Activated T-cell treated with anti-CD3 and anti-CD28 coated beads, Interleukin-2, amount 50 U/mL, for 72 hours (primary cell): ENCODE data around the gene WNT7B. TPM values are rescaled to one million over a fixed set of nuclear protein-coding genes. Genes with fewer than 3 reads are reported as not detected.
A peak's percentile ranks its signal among the peaks of the same experiment; 100 is the strongest.

Experiments
- ATAC-seq, 2 donors: fragments of 150-1000 bp; cut with Tn5 transposase; replicated peaks in 1 of 2; 2 replicates each; pipeline ENCODE4 v1.10.0; 2021; ENCODE audit warnings: moderate library complexity in 2 of 2, mild to moderate bottlenecking in 1 of 2
- DNase-seq, 2 donors: peaks; one replicate each; pipeline ENCODE4 v3.0.0; 2021 to 2022; ENCODE audit warnings: mixed read lengths in 1 of 2
- H3K27ac Mint-ChIP-seq: one replicate; pipeline ENCODE4 v1.8.0; 2022; ENCODE audit warnings: mild to moderate bottlenecking, moderate library complexity, mixed read lengths
- H3K27me3 Mint-ChIP-seq: one replicate; pipeline ENCODE4 v1.8.0; 2022; ENCODE audit warnings: low read depth, mixed read lengths
- H3K36me3 Mint-ChIP-seq, 2 donors: one replicate each; pipeline ENCODE4 v1.8.0; 2022; ENCODE audit warnings: mixed read lengths in 2 of 2, mild to moderate bottlenecking in 1 of 2; ENCODE audit not compliant: insufficient read depth in 2 of 2
- H3K4me1 Mint-ChIP-seq: one replicate; pipeline ENCODE4 v1.8.0; 2022; ENCODE audit warnings: low read depth, mixed read lengths
- H3K4me3 Mint-ChIP-seq, 2 donors: one replicate each; pipeline ENCODE4 v1.8.0; 2022; ENCODE audit warnings: mild to moderate bottlenecking in 2 of 2, mixed read lengths in 2 of 2, moderate library complexity in 2 of 2
- H3K9me3 Mint-ChIP-seq, 2 donors: one replicate each; pipeline ENCODE4 v1.8.0; 2022; ENCODE audit warnings: mixed read lengths in 2 of 2
- total RNA-seq, 2 donors: library from RNA; stranded (reverse); gene quantifications; one replicate each; pipeline ENCODE4 v1.2.3, GENCODE V29; 2022

The WNT7B gene
- total RNA-seq, 2 donors from 2014 or later, result not detected

- Mint-ChIP-seq H3K9me3 (no peaks in the 10 kb centered on the region), H3K27me3 (peaks cover 26% of the 10 kb centered on the region), H3K27ac (no peak overlapping the region), H3K36me3 (no peaks in the 10 kb centered on the region), H3K4me3 (no peak overlapping the region), H3K4me1 (no peaks in the 10 kb centered on the region)
- peak; percentile 33 to 37 for DNase-seq
- ATAC-seq, result peak; percentile 54 to 55
These were observed 8.1 kb downstream of the WNT7B start for GRCh38 chr22:45968751-45969413.

- Mint-ChIP-seq H3K36me3 (no peaks in the 10 kb centered on the region), H3K4me3 (no peak overlapping the region), H3K4me1 (no peaks in the 10 kb centered on the region), H3K9me3 (no peaks in the 10 kb centered on the region), H3K27ac (no peak overlapping the region), H3K27me3 (peaks cover 19% of the 10 kb centered on the region)
- DNase-seq, result no peak
- no peak for ATAC-seq
These were observed 8.8 kb downstream of the WNT7B start for GRCh38 chr22:45968003-45968650.

- H3K4me3 Mint-ChIP-seq, result no peak overlapping the region
- H3K27ac Mint-ChIP-seq, result no peak overlapping the region
- H3K4me1 Mint-ChIP-seq, result no peaks in the 10 kb centered on the region
- ATAC-seq (no peak), DNase-seq (no peak)
- H3K9me3 Mint-ChIP-seq, result no peaks in the 10 kb centered on the region
- peaks cover 13% of the 10 kb centered on the region for H3K27me3 Mint-ChIP-seq
- no peaks in the 10 kb centered on the region for H3K36me3 Mint-ChIP-seq
These were observed 10.0 kb downstream of the WNT7B start for GRCh38 chr22:45966895-45967365.

GRCh38 chr22:45966320-45966894 lies 10.6 kb downstream of the WNT7B start:
- peaks cover 13% of the 10 kb centered on the region for H3K27me3 Mint-ChIP-seq
- no peak overlapping the region for H3K27ac Mint-ChIP-seq
- ATAC-seq (no peak), DNase-seq (no peak)
- H3K9me3 Mint-ChIP-seq, result no peaks in the 10 kb centered on the region
- no peaks in the 10 kb centered on the region for H3K4me1 Mint-ChIP-seq
- H3K4me3 Mint-ChIP-seq, result no peak overlapping the region
- H3K36me3 Mint-ChIP-seq, result no peaks in the 10 kb centered on the region

GRCh38 chr22:45965563-45965962 lies 11.4 kb downstream of the WNT7B start:
- no peak for ATAC-seq
- Mint-ChIP-seq H3K4me3 (no peak overlapping the region), H3K27me3 (peaks cover 13% of the 10 kb centered on the region), H3K27ac (no peak overlapping the region), H3K36me3 (no peaks in the 10 kb centered on the region), H3K9me3 (no peaks in the 10 kb centered on the region), H3K4me1 (no peaks in the 10 kb centered on the region)
- no peak for DNase-seq

- Mint-ChIP-seq H3K9me3 (no peaks in the 10 kb centered on the region), H3K27me3 (peaks cover 13% of the 10 kb centered on the region), H3K4me1 (no peaks in the 10 kb centered on the region), H3K27ac (no peak overlapping the region), H3K36me3 (no peaks in the 10 kb centered on the region), H3K4me3 (no peak overlapping the region)
- ATAC-seq, result no peak
- DNase-seq, result no peak
These were observed 11.9 kb downstream of the WNT7B start for GRCh38 chr22:45964926-45965527.

GRCh38 chr22:45964372-45964771 lies 12.6 kb downstream of the WNT7B start:
- Mint-ChIP-seq H3K36me3 (no peaks in the 10 kb centered on the region), H3K4me1 (no peaks in the 10 kb centered on the region), H3K4me3 (no peak overlapping the region), H3K27me3 (peaks cover 13% of the 10 kb centered on the region), H3K9me3 (no peaks in the 10 kb centered on the region), H3K27ac (no peak overlapping the region)
- DNase-seq (no peak), ATAC-seq (no peak)

- Mint-ChIP-seq H3K4me3 (no peak overlapping the region), H3K36me3 (no peaks in the 10 kb centered on the region), H3K4me1 (no peaks in the 10 kb centered on the region), H3K9me3 (no peaks in the 10 kb centered on the region), H3K27me3 (peaks cover 11% of the 10 kb centered on the region), H3K27ac (no peak overlapping the region)
- DNase-seq (no peak), ATAC-seq (no peak)
These were observed 13.1 kb downstream of the WNT7B start for GRCh38 chr22:45963821-45964220.

GRCh38 chr22:45962756-45963324 lies 14.1 kb downstream of the WNT7B start:
- DNase-seq, result no peak
- Mint-ChIP-seq H3K9me3 (no peaks in the 10 kb centered on the region), H3K36me3 (no peaks in the 10 kb centered on the region)

GRCh38 chr22:45962434-45962718 lies 14.6 kb downstream of the WNT7B start:
- H3K4me1 Mint-ChIP-seq, result no peaks in the 10 kb centered on the region
- no peak overlapping the region for H3K27ac Mint-ChIP-seq
- no peaks in the 10 kb centered on the region for H3K27me3 Mint-ChIP-seq
- DNase-seq, result no peak
- H3K4me3 Mint-ChIP-seq, result no peak overlapping the region
- H3K9me3 Mint-ChIP-seq, result no peaks in the 10 kb centered on the region
- ATAC-seq, result no peak
- H3K36me3 Mint-ChIP-seq, result no peaks in the 10 kb centered on the region

More at GRCh38 chr22:45962756-45963324, 14.1 kb downstream of the WNT7B start:
- no peak for ATAC-seq
- Mint-ChIP-seq H3K27me3 (peaks cover 1% of the 10 kb centered on the region), H3K27ac (no peak overlapping the region), H3K4me3 (no peak overlapping the region), H3K4me1 (no peaks in the 10 kb centered on the region)

GRCh38 chr22:45961679-45962433 lies 15.1 kb downstream of the WNT7B start:
- Mint-ChIP-seq H3K36me3 (no peaks in the 10 kb centered on the region), H3K27me3 (no peaks in the 10 kb centered on the region), H3K4me3 (no peak overlapping the region), H3K4me1 (no peaks in the 10 kb centered on the region), H3K27ac (no peak overlapping the region), H3K9me3 (no peaks in the 10 kb centered on the region)
- ATAC-seq, result no peak
- no peak for DNase-seq

- H3K27ac Mint-ChIP-seq, result no peak overlapping the region
- DNase-seq (no peak), ATAC-seq (no peak)
- H3K4me3 Mint-ChIP-seq, result no peak overlapping the region
- no peaks in the 10 kb centered on the region for H3K9me3 Mint-ChIP-seq
- H3K36me3 Mint-ChIP-seq, result no peaks in the 10 kb centered on the region
- no peaks in the 10 kb centered on the region for H3K27me3 Mint-ChIP-seq
- no peaks in the 10 kb centered on the region for H3K4me1 Mint-ChIP-seq
These were observed 16.2 kb downstream of the WNT7B start for GRCh38 chr22:45960477-45961386.
